Natural killer cell treated with Interleukin-12 subunit alpha and Interleukin-12 subunit beta and Interleukin-15 and Interleukin-18, amount 100 ng/mL, for 72 hours (primary cell): ENCODE data around the gene SCARB1. TPM values are rescaled to one million over a fixed set of nuclear protein-coding genes. Genes with fewer than 3 reads are reported as not detected.
"Not testable (repeated sequence)": the region's sequence is repeated elsewhere in the genome, so short reads cannot be mapped to it uniquely, and the experiment has no call there.

Experiments used
- ATAC-seq, 2 donors: fragments of 150-1000 bp; cut with Tn5 transposase in 1 of 2; sonication (Bioruptor Pico), chemical (Tn5 transposase) in 1 of 2; 2 replicates each; pipeline ENCODE4 v1.10.0; 2021
- DNase-seq: peaks from one replicate; pipeline ENCODE4 v3.0.0; 2022; ENCODE audit warnings: low spot score
- H3K27ac Mint-ChIP-seq, 2 donors: 1 replicate in 1 of 2; 2 replicates in 1 of 2; pipeline ENCODE4 v1.8.0; 2022; ENCODE audit warnings: mixed read lengths in 2 of 2, mild to moderate bottlenecking in 1 of 2, moderate library complexity in 1 of 2
- H3K27me3 Mint-ChIP-seq, 2 donors: 1 replicate in 1 of 2; 2 replicates in 1 of 2; pipeline ENCODE4 v1.8.0; 2022; ENCODE audit warnings: mixed read lengths in 2 of 2
- H3K36me3 Mint-ChIP-seq: one replicate; pipeline ENCODE4 v1.8.0; 2022; ENCODE audit warnings: mixed read lengths
- H3K4me1 Mint-ChIP-seq, 2 donors: 1 replicate in 1 of 2; 2 replicates in 1 of 2; pipeline ENCODE4 v1.8.0; 2022; ENCODE audit warnings: low read depth in 2 of 2, mixed read lengths in 2 of 2, mild to moderate bottlenecking in 1 of 2
- H3K4me3 Mint-ChIP-seq: one replicate; pipeline ENCODE4 v1.8.0; 2022; ENCODE audit warnings: mixed read lengths
- H3K9me3 Mint-ChIP-seq: 2 replicates; pipeline ENCODE4 v1.8.0; 2022; ENCODE audit warnings: mixed read lengths
- total RNA-seq, 2 donors: library from RNA; stranded (reverse); gene quantifications; one replicate each; pipeline ENCODE4 v1.2.3, GENCODE V29; 2022

SCARB1 gene
- total RNA-seq: 10 to 100 TPM in 1 of 2 donors, 1 to 10 TPM in 1; 10.0 to 45.6 TPM

DNA sequence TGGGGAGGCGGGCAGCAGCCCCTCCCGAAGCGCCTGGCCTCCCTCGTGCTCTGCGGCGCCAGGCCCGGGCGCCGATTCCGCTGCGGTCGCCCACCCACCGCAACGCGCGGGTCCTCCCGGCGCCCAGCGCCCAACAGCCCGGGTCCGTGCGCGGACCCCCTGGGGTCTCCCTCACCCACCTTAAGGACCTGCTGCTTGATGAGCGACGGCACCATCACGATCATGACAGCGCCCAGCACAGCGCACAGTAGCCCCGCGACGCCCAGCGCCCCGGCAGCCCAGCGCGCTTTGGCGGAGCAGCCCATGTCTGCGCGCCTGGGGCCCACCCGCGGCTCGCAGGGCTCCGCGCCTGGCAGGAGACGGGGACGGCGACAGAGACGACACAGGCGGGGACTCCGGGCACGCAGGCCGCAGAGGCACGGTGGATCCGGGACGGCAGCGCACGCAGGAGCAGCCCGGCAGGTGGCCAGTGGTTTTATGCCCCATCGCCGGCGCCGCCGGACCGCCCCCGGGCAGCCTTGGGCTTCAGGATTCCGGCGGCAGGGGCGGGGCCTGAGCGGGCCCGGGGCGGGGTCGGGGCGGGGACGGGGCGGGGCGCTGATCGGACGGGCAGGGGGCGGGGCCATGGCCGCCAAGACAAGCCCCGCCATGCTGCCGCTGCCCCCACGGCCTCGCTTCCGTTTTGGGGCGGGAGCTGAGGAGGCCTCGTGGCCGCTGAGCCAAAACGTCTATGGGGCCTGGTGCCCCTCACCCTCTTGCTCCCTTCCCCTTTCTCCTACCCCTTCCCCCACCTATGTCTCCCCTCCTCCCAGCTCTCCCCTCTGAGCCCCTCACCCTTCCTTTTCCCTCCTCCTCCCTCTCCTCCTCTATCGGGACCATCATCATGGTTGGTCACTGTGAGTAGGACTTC, at the start of gene SCARB1:
SCARB1 (minus strand) TSS at position 449 of the 910 bp plus-strand sequence; CDS start at position 305, 144 bp downstream.
- ATAC-seq: peak; percentile 95 to 97
- H3K27ac Mint-ChIP-seq: peak within 1 kb of the TSS; percentile 83 to 89
- no peaks in the 10 kb centered on the region for H3K36me3 Mint-ChIP-seq
- no peaks in the 10 kb centered on the region for H3K9me3 Mint-ChIP-seq
- peak; percentile 81 for DNase-seq
- H3K27me3 Mint-ChIP-seq: peaks cover 4 to 22% of the 10 kb centered on the region in 2 donors
- H3K4me3 Mint-ChIP-seq: peak within 1 kb of the TSS; percentile 86
- H3K4me1 Mint-ChIP-seq: peaks cover 21 to 27% of the 10 kb centered on the region in 2 donors

- Mint-ChIP-seq H3K27ac (peak overlapping the region; percentile 93 to 98), H3K4me3 (peak overlapping the region; percentile 93), H3K4me1 (peaks cover 60 to 66% of the 10 kb centered on the region in 2 donors), H3K36me3 (peaks cover 33% of the 10 kb centered on the region)
- H3K27me3 Mint-ChIP-seq, H3K9me3 Mint-ChIP-seq, DNase-seq, ATAC-seq: not testable (repeated sequence)
These were observed 49.0 kb upstream of the SCARB1 start for GRCh38 chr12:124912529-124913287.

GRCh38 chr12:124911521-124911920, 47.9 kb upstream of the SCARB1 start:
- peak overlapping the region; percentile 56 for H3K4me3 Mint-ChIP-seq
- peaks cover 33% of the 10 kb centered on the region for H3K36me3 Mint-ChIP-seq
- not testable (repeated sequence) for H3K27me3 Mint-ChIP-seq, H3K9me3 Mint-ChIP-seq, DNase-seq, ATAC-seq
- H3K4me1 Mint-ChIP-seq: peaks cover 51 to 57% of the 10 kb centered on the region in 2 donors
- peak overlapping the region; percentile 47 to 66 for H3K27ac Mint-ChIP-seq

DNA sequence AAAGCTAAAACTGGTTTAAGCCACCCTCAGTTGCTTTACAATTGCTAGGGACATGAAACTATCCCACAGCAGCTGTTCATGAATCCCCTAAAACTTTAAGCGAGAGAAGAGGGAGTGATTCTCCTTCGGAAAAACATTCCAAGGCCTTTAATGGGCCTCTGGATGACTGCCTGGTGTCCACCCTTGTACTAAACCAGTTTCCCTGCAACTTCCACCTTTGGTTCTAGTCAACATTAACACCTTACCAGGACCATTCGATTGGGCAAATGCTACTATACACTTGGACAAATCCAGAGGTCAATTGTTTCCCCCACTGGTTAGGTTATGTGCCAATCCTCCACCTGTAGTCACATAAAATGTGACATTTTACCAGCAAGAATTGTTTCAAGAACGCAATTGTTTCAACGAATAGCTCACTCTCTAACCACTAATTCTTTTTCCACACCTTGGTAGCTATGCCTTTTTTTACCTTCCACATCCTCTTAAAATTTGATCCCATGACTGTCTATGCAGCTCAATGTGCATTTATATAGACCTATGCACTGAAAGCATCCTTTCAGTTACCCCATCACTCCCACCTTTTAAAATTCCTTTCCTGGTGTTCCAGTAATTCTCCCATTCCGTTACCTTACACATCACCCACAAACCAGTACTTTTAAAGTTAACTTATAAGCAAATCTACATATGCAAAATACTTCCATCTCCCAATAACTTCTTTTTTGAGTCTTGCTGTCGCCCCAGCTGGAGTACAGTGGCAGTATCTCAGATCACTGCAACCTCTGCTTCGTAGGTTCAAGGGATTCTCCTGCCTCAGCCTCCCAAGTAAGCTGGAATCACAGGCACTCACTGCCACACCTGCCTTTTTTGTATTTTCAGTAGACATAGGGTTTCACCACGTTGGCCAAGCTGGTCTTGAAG, 47.2 kb upstream of the SCARB1 start:
- Mint-ChIP-seq H3K9me3 (no peaks in the 10 kb centered on the region), H3K36me3 (peaks cover 33% of the 10 kb centered on the region), H3K27ac (peak overlapping the region; percentile 47 to 66), H3K27me3 (peaks cover 0 to 2% of the 10 kb centered on the region in 2 donors), H3K4me3 (peak overlapping the region; percentile 56), H3K4me1 (peaks cover 52 to 57% of the 10 kb centered on the region in 2 donors)
- ATAC-seq (no peak), DNase-seq (no peak)

DNA sequence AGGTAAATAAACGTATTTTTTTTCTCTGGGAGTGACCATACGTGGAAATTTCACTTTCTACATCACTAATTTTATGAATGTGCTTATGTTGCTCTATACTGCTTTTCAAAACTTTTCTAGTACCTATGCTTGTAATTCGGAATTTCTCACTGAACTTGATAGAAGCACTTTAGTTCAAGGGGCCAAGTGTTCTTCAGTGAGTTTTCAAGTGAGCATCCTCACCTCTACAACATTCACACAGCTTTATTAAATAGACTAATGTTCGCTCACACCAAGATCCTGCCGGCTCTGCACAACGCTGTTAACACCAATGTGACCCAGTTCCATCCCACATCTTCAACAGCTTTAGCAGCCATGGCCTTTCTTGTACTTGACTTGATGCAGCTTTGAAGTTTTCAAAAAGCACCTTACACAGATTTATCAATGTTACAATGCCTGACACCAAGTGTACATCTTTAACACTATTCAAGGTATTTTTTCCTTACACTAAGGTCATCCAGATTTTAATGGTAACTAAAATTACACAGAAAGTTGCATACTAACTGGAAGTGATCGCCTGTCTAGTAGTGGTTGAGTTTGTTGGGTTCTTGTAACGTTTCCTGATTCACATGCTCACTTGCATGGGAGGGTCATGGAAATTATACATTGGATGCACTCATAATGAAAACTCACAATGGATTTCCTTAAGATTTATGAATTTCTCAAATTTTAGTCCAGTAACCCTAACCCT, 46.3 kb upstream of the SCARB1 start:
- DNase-seq (no peak), ATAC-seq (no peak)
- peaks cover 0 to 3% of the 10 kb centered on the region in 2 donors for H3K27me3 Mint-ChIP-seq
- peaks cover 53 to 54% of the 10 kb centered on the region in 2 donors for H3K4me1 Mint-ChIP-seq
- H3K27ac Mint-ChIP-seq: peak overlapping the region; percentile 47 to 66
- peaks cover 33% of the 10 kb centered on the region for H3K36me3 Mint-ChIP-seq
- no peaks in the 10 kb centered on the region for H3K9me3 Mint-ChIP-seq
- peak overlapping the region; percentile 56 for H3K4me3 Mint-ChIP-seq

- Mint-ChIP-seq H3K27ac (peak overlapping the region; percentile 3 to 8), H3K36me3 (peaks cover 10% of the 10 kb centered on the region), H3K4me1 (peaks cover 31 to 32% of the 10 kb centered on the region in 2 donors), H3K9me3 (no peaks in the 10 kb centered on the region), H3K4me3 (no peak overlapping the region), H3K27me3 (peaks cover 0 to 3% of the 10 kb centered on the region in 2 donors)
- DNase-seq (peak; percentile 86), ATAC-seq (peak; percentile 80 to 86)
These were observed 43.1 kb upstream of the SCARB1 start for GRCh38 chr12:124906606-124907261.

DNA sequence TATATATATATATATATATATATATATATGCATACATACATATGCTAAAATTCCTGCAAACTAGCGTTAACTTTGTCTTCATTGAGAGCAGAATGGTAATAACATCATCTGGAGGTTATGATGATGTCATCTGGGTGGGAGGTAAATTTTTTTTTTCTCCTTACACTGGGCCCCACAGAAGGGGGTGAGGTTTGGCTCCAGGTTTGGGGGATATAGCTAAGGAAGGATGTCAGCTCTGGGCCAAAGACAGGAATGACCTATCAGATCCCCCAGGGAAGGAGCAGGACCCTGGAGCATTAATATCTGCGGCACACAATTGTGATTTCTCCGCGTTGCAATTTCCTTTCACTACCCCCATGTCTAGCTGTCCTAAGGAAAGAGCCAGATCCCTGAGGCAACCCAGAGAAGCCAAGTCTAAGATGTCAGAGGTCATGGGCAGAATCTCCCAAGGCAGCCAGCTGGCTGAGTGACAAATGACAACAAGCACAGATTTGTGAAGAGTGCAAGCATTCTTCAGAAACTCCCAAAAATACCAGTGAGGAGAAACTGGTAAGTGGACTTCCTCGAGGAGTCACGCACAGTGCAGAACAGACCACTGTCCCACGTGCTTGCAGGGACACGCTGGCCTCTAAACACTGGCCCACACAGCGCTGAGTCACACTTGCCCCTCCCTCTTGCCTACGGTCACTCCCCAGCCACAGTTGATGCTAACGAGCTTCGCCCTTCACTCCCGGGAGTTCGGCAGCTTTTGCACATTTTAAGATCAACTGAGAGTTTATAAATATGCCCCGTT, 40.8 kb upstream of the SCARB1 start:
- H3K4me3 Mint-ChIP-seq: no peak overlapping the region
- ATAC-seq: peak; percentile 58 to 70

DNA sequence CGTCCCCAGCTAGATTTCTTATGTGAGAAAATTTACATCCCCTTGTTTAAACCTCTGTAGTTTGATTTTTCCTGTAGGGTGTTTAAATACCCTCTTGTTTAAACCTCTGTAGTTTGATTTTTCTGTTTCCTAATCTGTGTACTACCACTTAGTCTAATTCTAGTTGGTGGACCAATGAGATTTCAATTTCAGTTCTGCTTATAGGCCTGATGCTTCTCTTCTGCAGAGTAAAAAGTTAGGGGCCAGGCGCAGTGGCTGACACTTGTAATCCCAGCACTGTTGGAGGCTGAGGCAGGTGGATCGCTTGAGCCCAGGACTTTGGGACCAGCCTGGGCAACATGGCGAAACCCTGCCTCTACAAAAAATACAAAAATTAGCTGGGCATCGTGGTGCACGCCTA, 39.3 kb upstream of the SCARB1 start:
- ATAC-seq (no peak), DNase-seq (no peak)
- Mint-ChIP-seq H3K9me3 (no peaks in the 10 kb centered on the region), H3K4me3 (no peak overlapping the region), H3K27ac (no peak overlapping the region), H3K36me3 (no peaks in the 10 kb centered on the region), H3K27me3 (peaks cover 0 to 11% of the 10 kb centered on the region in 2 donors), H3K4me1 (peaks cover 22 to 23% of the 10 kb centered on the region in 2 donors)

More for the DNA sequence above, 40.8 kb upstream of the SCARB1 start:
- no peaks in the 10 kb centered on the region for H3K9me3 Mint-ChIP-seq
- H3K27ac Mint-ChIP-seq: no peak overlapping the region
- H3K36me3 Mint-ChIP-seq: no peaks in the 10 kb centered on the region
- peaks cover 0 to 5% of the 10 kb centered on the region in 2 donors for H3K27me3 Mint-ChIP-seq
- no peak for DNase-seq
- H3K4me1 Mint-ChIP-seq: peaks cover 12 to 14% of the 10 kb centered on the region in 2 donors

DNA sequence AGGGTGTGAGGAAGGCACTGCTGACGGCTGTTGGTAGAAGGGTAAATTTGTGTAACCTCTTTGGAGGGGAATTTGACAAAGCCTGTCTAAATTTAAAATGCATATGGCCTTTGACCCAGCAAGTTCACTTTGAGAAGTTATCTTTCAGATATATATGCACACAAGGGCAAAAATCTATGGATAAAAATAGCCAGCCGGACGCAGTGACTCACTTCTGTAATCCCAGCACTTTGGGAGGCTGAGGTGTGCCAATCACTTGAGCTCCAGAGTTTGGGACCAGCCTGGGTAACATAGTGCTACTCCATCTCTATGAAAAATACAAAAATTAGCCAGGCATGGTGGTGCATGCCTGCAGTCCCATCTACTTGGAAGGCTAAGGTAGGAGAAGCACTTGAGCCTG, 37.3 kb upstream of the SCARB1 start:
- Mint-ChIP-seq H3K9me3 (no peaks in the 10 kb centered on the region), H3K36me3 (no peaks in the 10 kb centered on the region), H3K4me3 (no peak overlapping the region), H3K27ac (no peak overlapping the region), H3K4me1 (peaks cover 15 to 16% of the 10 kb centered on the region in 2 donors), H3K27me3 (peaks cover 0 to 18% of the 10 kb centered on the region in 2 donors)
- no peak for ATAC-seq
- no peak for DNase-seq

DNA sequence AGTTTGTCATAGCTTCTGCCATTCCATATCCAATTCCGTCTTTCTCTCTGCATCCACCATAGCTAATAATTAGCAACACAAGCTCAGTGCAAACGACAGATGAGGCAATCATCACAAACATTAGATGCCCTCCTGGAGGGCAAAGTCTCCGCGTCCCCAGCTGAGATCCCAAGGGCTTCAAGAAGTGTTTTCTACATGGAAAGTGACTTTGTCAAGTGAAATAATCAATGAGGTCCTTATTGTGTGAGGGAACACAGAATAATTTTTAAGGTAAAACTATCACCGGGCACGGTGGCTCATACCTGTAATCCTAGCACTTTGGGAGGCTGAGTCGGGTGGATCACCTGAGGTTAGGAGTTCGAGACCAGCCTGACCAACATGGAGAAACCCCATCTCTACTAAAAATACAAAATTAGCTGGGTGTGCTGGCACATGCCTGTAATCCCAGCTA, 36.7 kb upstream of the SCARB1 start:
- H3K27ac Mint-ChIP-seq, DNase-seq, H3K4me3 Mint-ChIP-seq, H3K9me3 Mint-ChIP-seq, H3K36me3 Mint-ChIP-seq, ATAC-seq: not testable (repeated sequence)
- Mint-ChIP-seq H3K27me3 (peaks cover 0 to 16% of the 10 kb centered on the region in 2 donors), H3K4me1 (peaks cover 12 to 13% of the 10 kb centered on the region in 2 donors)

GRCh38 chr12:124898923-124899294, 35.2 kb upstream of the SCARB1 start:
- ATAC-seq (no peak), DNase-seq (no peak)
- Mint-ChIP-seq H3K9me3 (no peaks in the 10 kb centered on the region), H3K4me1 (peaks cover 9 to 14% of the 10 kb centered on the region in 2 donors), H3K27me3 (peaks cover 0 to 20% of the 10 kb centered on the region in 2 donors), H3K36me3 (no peaks in the 10 kb centered on the region), H3K4me3 (peak overlapping the region; percentile 45), H3K27ac (no peak overlapping the region)
